Common myeloid progenitor, CD34-positive (primary cell): Measurements from ENCODE around the gene DDI1.

Source experiments
- CTCF ChIA-PET: fragments of 350-600 bp; sonication (Branson Sonifier 250); formaldehyde crosslinking; loops from one replicate; lab custom pipeline; 2021; ENCODE audit warnings: antibody characterized with exemption; lab: Charles Lee
- POLR2A ChIA-PET: fragments of 350-600 bp; sonication (Branson Sonifier 250); formaldehyde crosslinking; loops from one replicate; lab custom pipeline; 2021; ENCODE audit warnings: antibody characterized with exemption; lab: Charles Lee
- DNase-seq, 3 donors: peaks; one replicate each; pipeline versions ENCODE4 v3.0.0 to v3.0.0-alpha.2; 2013
- H3K27ac ChIP-seq, 2 experiments: 1 replicate in 1 of 2; 2 replicates in 1 of 2; pipeline ENCODE4 v1.7.0; 2013; ENCODE audit warnings: inconsistent platforms in 2 of 2, low read length in 2 of 2, mild to moderate bottlenecking in 2 of 2, low read depth in 1 of 2, moderate library complexity in 1 of 2; ENCODE audit not compliant: severe bottlenecking in 2 of 2, insufficient read depth in 1 of 2, poor library complexity in 1 of 2
- H3K27me3 ChIP-seq, 5 experiments: replicated peaks in 2 of 5; 1 replicate in 3 of 5; 2 replicates in 2 of 5; pipeline versions ENCODE4 v1.6.1 to v1.7.0; 2013; ENCODE audit warnings: low read length in 4 of 5, mild to moderate bottlenecking in 2 of 5, moderate library complexity in 2 of 5, inconsistent platforms in 1 of 5; ENCODE audit not compliant: insufficient read depth in 5 of 5, control insufficient read depth in 4 of 5
- H3K36me3 ChIP-seq, 4 experiments: 1 replicate in 2 of 4; 2 replicates in 2 of 4; pipeline versions ENCODE4 v1.6.1 to v1.7.0; 2013; ENCODE audit warnings: low read length in 3 of 4, control low read depth in 1 of 4, mild to moderate bottlenecking in 1 of 4; ENCODE audit not compliant: control insufficient read depth in 4 of 4, insufficient read depth in 4 of 4
- H3K4me1 ChIP-seq, 4 experiments: 1 replicate in 3 of 4; 2 replicates in 1 of 4; pipeline versions ENCODE4 v1.6.1 to v1.7.1; 2013; ENCODE audit warnings: low read length in 3 of 4, mild to moderate bottlenecking in 3 of 4, control low read depth in 1 of 4, inconsistent platforms in 1 of 4, moderate library complexity in 1 of 4; ENCODE audit not compliant: control insufficient read depth in 4 of 4, insufficient read depth in 4 of 4; ENCODE audit errors: control extremely low read depth in 1 of 4
- H3K4me3 ChIP-seq, 7 experiments: 1 replicate in 4 of 7; 2 replicates in 3 of 7; pipeline versions ENCODE4 v1.5.1 to v1.7.0; 2013; ENCODE audit warnings: mild to moderate bottlenecking in 7 of 7, low read length in 6 of 7, moderate library complexity in 6 of 7, inconsistent platforms in 2 of 7, low read depth in 2 of 7, control low read depth in 1 of 7; ENCODE audit not compliant: insufficient read depth in 4 of 7, control insufficient read depth in 1 of 7; ENCODE audit errors: extremely low read depth in 1 of 7
- H3K9me3 ChIP-seq, 5 experiments: 1 replicate in 4 of 5; 2 replicates in 1 of 5; pipeline versions ENCODE4 v1.6.1 to v1.7.1; 2013; ENCODE audit warnings: low read length in 4 of 5, mild to moderate bottlenecking in 2 of 5, inconsistent platforms in 1 of 5, low read depth in 1 of 5, moderate library complexity in 1 of 5; ENCODE audit not compliant: control insufficient read depth in 4 of 5, insufficient read depth in 2 of 5; ENCODE audit errors: control extremely low read depth in 1 of 5
- WGBS: methylation state at CpG from one replicate; pipeline ENCODE4 v1.1.5; 2013; ENCODE audit not compliant: insufficient coverage; 5-methylcytosine and 5-hydroxymethylcytosine counted together

DDI1 gene

DNA sequence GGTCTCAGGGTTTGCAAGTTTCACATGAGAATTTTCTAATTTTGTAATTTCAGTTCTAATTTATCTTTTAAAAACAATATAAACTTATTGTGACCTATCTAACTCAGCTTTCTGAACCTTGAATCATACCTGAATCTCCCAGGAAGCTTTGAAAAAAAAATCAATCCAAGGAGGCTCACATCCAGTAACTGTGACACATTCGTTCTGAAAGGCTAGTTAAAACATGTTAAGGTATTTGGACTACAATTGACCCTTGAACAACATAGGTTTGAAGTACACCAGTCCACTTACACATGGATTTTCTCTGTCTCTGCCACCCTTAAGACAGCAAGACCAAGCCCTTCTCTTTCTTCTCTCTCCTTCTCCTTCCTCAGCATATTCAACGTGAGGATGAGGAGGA is 40.0 kb downstream of the DDI1 start:
- Histone ChIP-seq H3K4me3 (no peak overlapping the region), H3K36me3 (no peaks in the 10 kb centered on the region), H3K27me3 (no peaks in the 10 kb centered on the region), H3K27ac (no peak overlapping the region), H3K9me3 (no peaks in the 10 kb centered on the region), H3K4me1 (peaks cover 3 to 35% (median 16%) of the 10 kb centered on the region in 4 experiments)
- ChIA-PET CTCF (no interaction called here), POLR2A (no interaction called here)
- no peak for DNase-seq
- WGBS = no CpG with 5 or more reads among the region's 2 CpGs

DNA sequence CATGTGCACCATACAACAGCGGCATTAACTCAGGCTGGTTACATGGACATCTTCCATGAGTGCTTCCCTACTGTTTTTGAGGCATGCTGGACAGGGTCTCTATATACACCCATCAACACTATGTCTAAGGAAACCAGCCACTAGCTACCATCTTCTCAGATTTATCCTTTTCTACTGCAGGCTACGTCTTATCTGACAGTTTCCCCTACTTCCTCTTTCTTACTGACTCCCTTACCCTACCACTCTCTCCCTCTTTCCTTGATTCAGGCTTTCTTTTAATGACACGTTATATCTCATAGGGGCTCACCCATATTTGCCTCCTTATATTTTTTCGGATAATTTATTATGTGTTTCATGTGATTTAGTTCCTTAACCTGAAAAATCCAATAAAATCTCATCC is 41.8 kb downstream of the DDI1 start:
- ChIA-PET POLR2A (no interaction called here), CTCF (no interaction called here)
- Histone ChIP-seq H3K4me1 (peaks cover 3 to 31% (median 15%) of the 10 kb centered on the region in 4 experiments), H3K4me3 (no peak overlapping the region), H3K9me3 (no peaks in the 10 kb centered on the region), H3K27ac (no peak overlapping the region), H3K36me3 (no peaks in the 10 kb centered on the region), H3K27me3 (no peaks in the 10 kb centered on the region)
- peak in 2 of 3 donors; percentile 44 to 64 for DNase-seq
- 40% methylated on average over 2 of the region's 4 CpGs for WGBS

DNA sequence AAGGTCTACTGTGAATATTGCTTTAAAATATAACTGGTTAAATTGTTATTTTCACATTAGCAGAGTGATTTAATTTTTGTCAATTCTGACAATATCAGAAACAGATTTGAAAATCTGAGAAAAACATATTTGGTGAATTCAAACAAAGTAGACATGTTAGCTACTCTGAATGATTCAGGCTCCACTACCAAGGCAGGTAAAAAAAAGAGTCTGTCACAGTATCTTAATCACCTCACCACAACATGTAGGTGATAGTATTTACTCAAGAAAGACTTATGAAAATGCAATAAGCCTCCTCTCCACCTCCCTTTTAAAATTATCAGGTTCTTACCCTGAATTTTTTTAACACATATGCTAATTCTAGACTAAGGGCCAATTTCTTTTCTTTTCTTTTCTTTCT is 42.6 kb downstream of the DDI1 start:
- Histone ChIP-seq H3K27me3 (no peaks in the 10 kb centered on the region), H3K9me3 (no peaks in the 10 kb centered on the region), H3K36me3 (no peaks in the 10 kb centered on the region), H3K27ac (no peak overlapping the region), H3K4me1 (peaks cover 0 to 24% (median 10%) of the 10 kb centered on the region in 4 experiments), H3K4me3 (no peak overlapping the region)
- POLR2A ChIA-PET = no interaction called here
- DNase-seq = no peak
- CTCF ChIA-PET = no interaction called here

DNA sequence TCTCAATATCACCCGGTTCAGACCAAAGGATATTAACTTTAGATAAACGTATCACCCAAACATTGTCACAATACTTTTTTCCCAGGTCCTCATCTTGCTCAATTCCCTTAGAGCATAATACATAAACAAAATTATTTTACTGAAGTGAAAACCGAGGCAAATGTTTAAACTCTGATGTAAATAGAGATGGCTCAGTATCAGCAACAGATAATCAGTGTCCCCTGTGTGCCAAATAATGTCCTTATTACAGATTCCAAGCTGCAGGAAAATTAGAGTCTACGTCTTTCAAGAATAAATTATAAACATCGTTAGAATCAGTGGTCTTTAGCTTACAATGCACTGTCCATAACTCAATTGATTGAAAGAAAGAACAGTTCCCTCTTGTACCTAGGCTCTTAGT is 50.2 kb downstream of the DDI1 start:
- Histone ChIP-seq H3K4me3 (no peak overlapping the region), H3K36me3 (no peaks in the 10 kb centered on the region), H3K9me3 (no peaks in the 10 kb centered on the region), H3K27ac (no peak overlapping the region), H3K27me3 (no peaks in the 10 kb centered on the region), H3K4me1 (no peaks in the 10 kb centered on the region)
- ChIA-PET CTCF (interaction anchor here (0.6 kb wide), 1 partner anchor 172 kb away, joined by 3 read pairs; no protein-coding TSS in a partner anchor), POLR2A (no interaction called here)
- 83% methylated on average over 4 of the region's 5 CpGs for WGBS
- no peak for DNase-seq
